GM12873 (cell line): ENCODE measurements around the gene NAV1.

ENCODE experiments used
- TF ChIP-seq, protein P1 (sequence below): IDR thresholded peaks from 2 replicates; pipeline ENCODE4 v1.5.1; 2012; ENCODE audit warnings: low read depth, mild to moderate bottlenecking, moderate library complexity, low read length, control low read depth; ENCODE audit not compliant: insufficient read depth; ENCODE audit errors: missing control alignments

NAV1 gene

DNA sequence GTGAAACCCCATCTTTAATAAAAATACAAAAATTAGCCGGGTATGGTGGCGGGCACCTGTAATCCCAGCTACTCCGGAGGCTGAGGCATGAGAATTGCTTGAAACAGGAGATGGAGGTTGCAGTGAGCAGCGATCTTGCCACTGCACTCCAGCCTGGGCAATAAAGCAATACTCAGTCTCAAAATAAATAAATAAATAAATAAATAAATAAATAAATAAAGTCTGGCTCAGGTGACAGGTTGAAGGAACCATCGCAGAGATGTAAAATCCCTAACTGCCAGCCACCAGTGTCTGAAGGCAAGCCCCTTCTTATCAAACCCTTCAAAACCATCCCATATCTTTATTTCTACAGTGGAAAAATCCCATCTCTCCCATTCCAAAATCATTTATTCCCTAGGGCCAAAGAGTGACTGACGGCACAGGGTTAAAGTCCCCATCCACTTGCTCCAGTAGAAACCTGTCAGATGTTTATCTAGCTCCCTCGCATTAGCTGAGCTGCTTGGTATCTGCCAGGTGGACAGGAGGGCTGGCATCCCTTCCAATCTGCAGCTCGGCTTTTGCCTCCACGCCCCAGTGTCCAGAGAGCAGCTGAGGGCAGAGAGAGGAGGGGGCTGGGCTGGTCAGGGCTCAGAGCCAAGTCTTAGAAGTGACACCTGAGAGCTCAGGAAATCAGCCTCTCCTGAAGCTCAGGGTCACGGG, 37.0 kb upstream of the NAV1 start:
- TF ChIP-seq, protein P1, sequence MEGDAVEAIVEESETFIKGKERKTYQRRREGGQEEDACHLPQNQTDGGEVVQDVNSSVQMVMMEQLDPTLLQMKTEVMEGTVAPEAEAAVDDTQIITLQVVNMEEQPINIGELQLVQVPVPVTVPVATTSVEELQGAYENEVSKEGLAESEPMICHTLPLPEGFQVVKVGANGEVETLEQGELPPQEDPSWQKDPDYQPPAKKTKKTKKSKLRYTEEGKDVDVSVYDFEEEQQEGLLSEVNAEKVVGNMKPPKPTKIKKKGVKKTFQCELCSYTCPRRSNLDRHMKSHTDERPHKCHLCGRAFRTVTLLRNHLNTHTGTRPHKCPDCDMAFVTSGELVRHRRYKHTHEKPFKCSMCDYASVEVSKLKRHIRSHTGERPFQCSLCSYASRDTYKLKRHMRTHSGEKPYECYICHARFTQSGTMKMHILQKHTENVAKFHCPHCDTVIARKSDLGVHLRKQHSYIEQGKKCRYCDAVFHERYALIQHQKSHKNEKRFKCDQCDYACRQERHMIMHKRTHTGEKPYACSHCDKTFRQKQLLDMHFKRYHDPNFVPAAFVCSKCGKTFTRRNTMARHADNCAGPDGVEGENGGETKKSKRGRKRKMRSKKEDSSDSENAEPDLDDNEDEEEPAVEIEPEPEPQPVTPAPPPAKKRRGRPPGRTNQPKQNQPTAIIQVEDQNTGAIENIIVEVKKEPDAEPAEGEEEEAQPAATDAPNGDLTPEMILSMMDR: no peak

DNA sequence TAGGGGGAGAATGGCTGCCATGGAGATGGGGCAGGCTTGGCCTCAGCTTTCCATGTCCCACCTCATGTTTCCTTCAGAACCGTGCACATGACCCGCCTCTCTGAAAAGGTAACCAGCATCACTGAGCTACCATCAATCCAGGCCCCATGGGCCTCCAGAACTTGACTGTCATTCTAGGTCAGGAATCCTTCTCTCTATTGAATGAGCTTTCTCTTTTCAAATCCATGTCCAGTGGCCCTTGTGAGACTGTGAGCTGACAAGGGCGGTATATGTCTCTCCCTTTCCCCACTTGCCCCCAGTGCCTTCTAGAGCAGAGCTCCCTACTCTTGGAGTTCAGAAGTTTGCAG, 36.4 kb upstream of the NAV1 start:
- TF ChIP-seq, protein P1: no peak

DNA sequence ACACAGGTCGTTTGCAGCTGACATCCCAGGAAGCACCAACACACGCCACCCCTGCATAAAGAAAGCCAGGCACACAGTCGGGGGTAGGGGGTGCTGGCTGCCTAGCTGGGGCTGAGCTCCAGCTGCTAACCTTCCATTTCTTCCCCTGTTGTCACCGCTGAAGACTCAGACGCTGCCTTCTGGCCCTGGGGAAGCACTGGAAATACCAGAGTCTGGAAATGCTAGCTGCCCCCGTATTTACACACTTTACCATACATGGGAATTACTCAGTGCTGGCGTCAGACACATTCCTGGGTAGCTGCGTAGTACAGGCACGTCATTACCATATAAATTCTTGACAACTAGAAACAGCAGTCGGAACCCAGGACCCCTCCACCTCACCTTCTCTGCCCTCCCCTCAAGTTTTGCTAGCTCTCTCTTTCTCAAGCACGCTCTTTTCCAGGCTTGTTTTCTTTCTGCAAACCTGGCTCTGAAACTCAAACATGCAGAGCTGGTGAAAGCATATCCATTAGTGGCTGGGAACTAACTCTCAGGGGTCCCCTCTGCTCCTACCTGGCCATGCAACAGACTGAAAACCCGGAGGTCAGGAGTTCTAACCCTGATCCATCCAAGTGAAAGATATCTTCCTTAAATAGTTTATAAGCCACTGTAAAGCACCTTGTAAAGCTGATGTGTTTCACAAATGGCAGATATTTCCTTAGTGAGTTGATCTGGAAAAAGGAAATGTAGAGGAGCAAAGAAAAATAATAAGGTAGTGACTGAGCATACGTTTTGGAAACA, 35.3 kb upstream of the NAV1 start:
- TF ChIP-seq, protein P1: no peak

DNA sequence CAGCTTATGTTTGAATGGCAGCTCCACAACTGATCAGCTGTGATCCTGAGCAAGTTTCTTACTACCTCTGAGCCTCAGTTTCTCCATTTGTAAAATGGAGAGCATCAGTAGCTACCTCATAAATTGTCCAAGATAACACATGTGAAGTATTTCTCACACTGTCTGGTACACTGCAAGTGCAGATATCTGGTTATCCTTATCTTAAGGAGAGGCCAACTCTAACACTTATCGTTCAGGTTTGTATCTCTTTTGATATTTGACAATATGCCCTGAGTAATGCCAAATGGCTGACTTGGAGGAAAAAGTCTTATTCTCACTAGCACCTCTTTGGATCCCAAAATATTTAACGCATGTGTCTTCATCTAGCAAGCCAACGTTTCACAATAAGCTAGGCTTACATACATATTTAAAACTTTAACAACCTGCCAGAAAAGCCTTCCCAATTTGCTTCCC, 34.7 kb upstream of the NAV1 start:
- TF ChIP-seq, protein P1: no peak

DNA sequence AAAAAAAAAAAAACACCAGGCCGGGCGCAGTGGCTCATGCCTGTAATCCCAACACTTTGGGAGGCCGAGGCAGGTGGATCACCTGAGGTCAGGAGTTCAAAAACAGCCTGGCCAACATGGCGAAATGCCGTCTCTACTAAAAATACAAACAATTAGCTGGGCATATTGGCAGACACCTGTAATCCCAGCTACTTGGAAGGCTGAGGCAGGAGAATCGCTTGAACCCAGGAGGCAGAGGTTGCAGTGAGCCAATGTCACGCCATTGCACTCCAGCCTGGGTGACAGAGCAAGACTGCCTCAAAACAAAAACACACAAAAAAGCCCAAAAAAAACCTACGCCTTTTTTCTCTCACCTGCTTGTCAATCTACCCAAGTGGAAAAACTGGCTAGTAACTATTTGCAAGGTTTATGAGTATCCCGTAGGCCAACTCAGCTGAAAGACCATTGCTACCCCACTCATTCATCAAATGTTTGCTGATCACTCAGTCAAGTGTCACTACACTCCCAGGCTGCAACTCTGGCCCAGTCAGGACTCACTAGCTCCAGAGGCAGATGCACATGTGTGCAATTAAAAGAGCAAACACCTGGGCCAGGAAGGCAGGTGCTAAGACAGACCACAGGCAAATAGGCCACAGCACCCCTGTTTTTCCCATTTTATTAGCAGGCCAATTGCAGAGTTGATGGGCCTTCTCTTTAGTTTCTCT, 34.0 kb upstream of the NAV1 start:
- TF ChIP-seq, protein P1: no peak

DNA sequence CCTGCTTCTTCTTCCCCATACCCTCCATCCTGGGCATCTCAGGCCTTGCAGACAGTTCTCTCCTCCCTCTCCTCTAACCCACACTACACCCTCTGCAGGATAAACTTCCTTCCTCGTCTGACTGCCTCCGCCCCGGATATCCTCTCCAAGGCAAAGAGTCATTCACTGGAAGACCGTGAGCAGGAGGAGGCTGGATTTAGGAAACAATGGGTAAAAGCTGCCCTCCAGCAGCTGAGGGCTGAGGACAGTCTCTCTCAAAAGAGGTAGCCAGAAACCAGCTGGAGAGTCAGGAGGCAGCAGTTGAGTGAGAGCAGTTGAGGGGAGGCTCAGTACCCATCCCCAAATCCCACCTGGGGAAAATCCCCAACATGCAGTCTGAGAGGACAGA, 33.4 kb upstream of the NAV1 start:
- TF ChIP-seq, protein P1: no peak

DNA sequence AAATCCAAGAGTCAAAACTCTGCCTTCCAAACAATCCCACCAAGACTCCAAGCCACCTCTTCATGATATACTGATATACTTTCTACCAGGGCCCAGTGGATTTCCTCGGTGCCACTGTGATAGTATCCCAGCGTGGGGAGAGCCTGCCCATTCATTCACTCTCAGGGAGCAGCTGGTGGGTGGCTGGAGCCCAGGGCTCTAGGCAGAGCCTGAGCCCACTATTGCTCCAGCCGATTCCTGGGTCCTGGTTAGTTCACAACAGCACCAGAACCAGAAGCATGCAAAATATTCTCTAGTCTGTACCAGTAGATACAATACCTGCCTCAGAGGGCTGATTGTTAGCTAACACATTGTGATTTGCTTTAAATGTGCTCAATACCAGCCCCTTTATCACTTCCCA, 32.8 kb upstream of the NAV1 start:
- TF ChIP-seq, protein P1: no peak
